HepG2 (cell line): ENCODE data around the gene ZNF530. TPM values are rescaled to one million over a fixed set of nuclear protein-coding genes. Genes with fewer than 3 reads are reported as not detected.

ENCODE experiments used
- DBP ChIP-seq: sonication (generic); formaldehyde crosslinking; IDR thresholded peaks from 2 replicates; pipeline ENCODE4 v1.4.0; 2020; ENCODE audit warnings: missing genetic modification reagents; ENCODE audit errors: not compliant biosample characterization
- ERF ChIP-seq: IDR thresholded peaks from 2 replicates; pipeline ENCODE4 v1.6.1; 2018; ENCODE audit warnings: missing biosample characterization, missing genetic modification reagents
- MAX ChIP-seq: IDR thresholded peaks from 2 replicates; pipeline ENCODE4 v1.6.1; 2012; ENCODE audit warnings: inconsistent platforms
- MTA1 ChIP-seq: sonication (generic); formaldehyde crosslinking; IDR thresholded peaks from 2 replicates; pipeline ENCODE4 v1.4.0; 2020; ENCODE audit warnings: missing genetic modification reagents, mild to moderate bottlenecking, borderline replicate concordance
- PAWR ChIP-seq: sonication (generic); formaldehyde crosslinking; IDR thresholded peaks from 2 replicates; pipeline ENCODE4 v1.4.0; 2020; ENCODE audit warnings: missing genetic modification reagents, mild to moderate bottlenecking, borderline replicate concordance
- RBM39 ChIP-seq: fragments of 200-400 bp; formaldehyde crosslinking; IDR thresholded peaks from one replicate; pipeline ENCODE4 v1.6.1; 2018; ENCODE audit warnings: antibody characterized with exemption, mild to moderate bottlenecking, low read depth, low read length; ENCODE audit not compliant: poor library complexity, severe bottlenecking
- TAF1 ChIP-seq: sonication (generic); formaldehyde crosslinking; IDR thresholded peaks from 2 replicates; pipeline ENCODE4 v1.4.0; 2020; ENCODE audit warnings: missing genetic modification reagents
- YEATS4 ChIP-seq: sonication (generic); formaldehyde crosslinking; IDR thresholded peaks from 2 replicates; pipeline ENCODE4 v1.4.0; 2020; ENCODE audit warnings: missing genetic modification reagents, borderline replicate concordance
- ZBTB21 ChIP-seq: sonication (generic); formaldehyde crosslinking; IDR thresholded peaks from 2 replicates; pipeline ENCODE4 v1.4.0; 2020; ENCODE audit warnings: missing genetic modification reagents
- ZNF367 ChIP-seq: sonication (generic); formaldehyde crosslinking; IDR thresholded peaks from 2 replicates; pipeline ENCODE4 v1.4.0; 2020; ENCODE audit warnings: missing genetic modification reagents, borderline replicate concordance
- ZNF567 ChIP-seq: sonication (generic); formaldehyde crosslinking; IDR thresholded peaks from 2 replicates; pipeline ENCODE4 v1.8.1; 2023; ENCODE audit warnings: mild to moderate bottlenecking, missing genetic modification reagents, borderline replicate concordance
- ZNF619 ChIP-seq: sonication (generic); formaldehyde crosslinking; IDR thresholded peaks from 2 replicates; pipeline ENCODE4 v1.4.0; 2020; ENCODE audit warnings: mild to moderate bottlenecking, missing genetic modification reagents
- ZNF75D ChIP-seq: sonication (generic); formaldehyde crosslinking; IDR thresholded peaks from 2 replicates; pipeline ENCODE4 v1.8.1; 2023; ENCODE audit warnings: missing genetic modification reagents, mild to moderate bottlenecking, borderline replicate concordance
- polyA plus RNA-seq, 8 experiments: library from polyadenylated mRNA; depleted of rRNA in 3 of 8; stranded (reverse) in 7 of 8; unstranded in 1 of 8; fragments of >200 nt; fragmentation: Illumina TruSeq in 4 of 8; extraction: Trizol in 4 of 8; gene quantifications; 2 replicates each; pipeline versions ENCODE4 v1.2.1 to v1.2.3, GENCODE V29; 2011 to 2016; ENCODE audit warnings: low read depth in 4 of 8, missing spikeins in 1 of 8, mixed read lengths in 1 of 8; ENCODE audit not compliant: insufficient read depth in 1 of 8
- total RNA-seq, 5 experiments: library from RNA; depleted of rRNA; stranded (reverse); fragments of >200 nt; fragmentation: Illumina TruSeq; extraction: Trizol; gene quantifications; 2 replicates each; pipeline ENCODE4 v1.2.3, GENCODE V29; 2016; ENCODE audit warnings: low read depth in 1 of 5
- TF ChIP-seq, protein P1 (sequence below): sonication (generic); formaldehyde crosslinking; IDR thresholded peaks from 2 replicates; pipeline ENCODE4 v1.8.0; 2022; ENCODE audit warnings: mild to moderate bottlenecking, missing genetic modification reagents, moderate library complexity
- TF ChIP-seq, protein P2 (sequence below), 2 experiments: IDR thresholded peaks; 2 replicates each; pipeline ENCODE4 v1.6.1; 2011 to 2012; ENCODE audit warnings: low read length in 2 of 2, borderline replicate concordance in 1 of 2, low read depth in 1 of 2, mild to moderate bottlenecking in 1 of 2, moderate library complexity in 1 of 2

ZNF530 gene
- total and polyA plus RNA-seq, 2 of the 13 experiments (the other 11 are each of a cell fraction or from before 2014, with no cell fraction given), result 1.1 to 7.8 TPM

DNA sequence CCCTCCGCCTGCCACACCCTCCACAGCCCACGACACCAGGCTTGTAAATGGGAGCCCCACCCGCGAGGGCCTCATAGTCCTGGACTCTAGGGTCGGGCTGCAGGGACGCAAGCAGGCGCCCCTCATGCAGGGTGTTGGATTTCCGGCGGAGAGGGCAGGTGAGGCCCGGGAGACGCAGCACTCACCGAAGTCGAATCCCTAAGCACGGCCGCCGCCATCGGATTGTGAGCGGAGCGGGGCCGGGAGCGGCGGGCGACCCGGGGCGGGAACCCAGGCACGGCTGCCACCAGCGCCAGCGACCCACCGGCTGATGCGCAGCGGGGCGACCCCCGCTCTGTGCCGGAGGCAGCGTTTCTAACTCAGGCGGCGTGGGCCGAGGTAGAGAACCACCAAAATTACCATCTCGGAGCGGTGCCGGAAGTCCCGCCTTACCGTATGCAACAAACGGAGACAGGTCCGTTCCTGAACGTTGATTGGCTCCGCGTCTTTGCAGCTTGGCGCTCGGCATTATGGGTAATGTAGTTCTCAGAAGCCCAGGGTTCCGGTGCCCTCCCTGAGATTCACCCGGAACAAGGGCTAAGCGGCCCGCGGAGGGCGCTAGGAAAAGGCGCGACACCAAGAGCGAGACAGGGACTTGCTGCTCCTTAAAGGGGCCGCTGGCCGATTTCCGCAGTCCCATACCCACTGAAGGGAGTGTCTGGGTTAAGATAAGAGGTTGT lies 21.0 kb upstream of the ZNF530 start, which contains the start of gene ZNF416 (continued):
- TF ChIP-seq, protein P1, sequence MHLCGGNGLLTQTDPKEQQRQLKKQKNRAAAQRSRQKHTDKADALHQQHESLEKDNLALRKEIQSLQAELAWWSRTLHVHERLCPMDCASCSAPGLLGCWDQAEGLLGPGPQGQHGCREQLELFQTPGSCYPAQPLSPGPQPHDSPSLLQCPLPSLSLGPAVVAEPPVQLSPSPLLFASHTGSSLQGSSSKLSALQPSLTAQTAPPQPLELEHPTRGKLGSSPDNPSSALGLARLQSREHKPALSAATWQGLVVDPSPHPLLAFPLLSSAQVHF (CRISPR knock-in tag), result no peak
- TF ChIP-seq ZNF367 (CRISPR knock-in tag) (no peak), YEATS4 (peak; percentile 81; the same call in 1 of the 2 replicates), DBP (no peak), MTA1 (CRISPR knock-in tag) (peak; percentile 55; the same call in 1 of the 2 replicates), TAF1 (peak; percentile 49; the same call in 1 of the 2 replicates), ERF (no peak), PAWR (CRISPR knock-in tag) (no peak), RBM39 (peak; percentile 35), ZBTB21 (CRISPR knock-in tag) (no peak), ZNF567 (CRISPR knock-in tag) (peak; percentile 96), MAX (peak; percentile 79), ZNF619 (CRISPR knock-in tag) (0 out of 2 replicates have a peak, but pooled peaks have one; percentile 30), ZNF75D (CRISPR knock-in tag) (no peak)
- TF ChIP-seq, protein P2, sequence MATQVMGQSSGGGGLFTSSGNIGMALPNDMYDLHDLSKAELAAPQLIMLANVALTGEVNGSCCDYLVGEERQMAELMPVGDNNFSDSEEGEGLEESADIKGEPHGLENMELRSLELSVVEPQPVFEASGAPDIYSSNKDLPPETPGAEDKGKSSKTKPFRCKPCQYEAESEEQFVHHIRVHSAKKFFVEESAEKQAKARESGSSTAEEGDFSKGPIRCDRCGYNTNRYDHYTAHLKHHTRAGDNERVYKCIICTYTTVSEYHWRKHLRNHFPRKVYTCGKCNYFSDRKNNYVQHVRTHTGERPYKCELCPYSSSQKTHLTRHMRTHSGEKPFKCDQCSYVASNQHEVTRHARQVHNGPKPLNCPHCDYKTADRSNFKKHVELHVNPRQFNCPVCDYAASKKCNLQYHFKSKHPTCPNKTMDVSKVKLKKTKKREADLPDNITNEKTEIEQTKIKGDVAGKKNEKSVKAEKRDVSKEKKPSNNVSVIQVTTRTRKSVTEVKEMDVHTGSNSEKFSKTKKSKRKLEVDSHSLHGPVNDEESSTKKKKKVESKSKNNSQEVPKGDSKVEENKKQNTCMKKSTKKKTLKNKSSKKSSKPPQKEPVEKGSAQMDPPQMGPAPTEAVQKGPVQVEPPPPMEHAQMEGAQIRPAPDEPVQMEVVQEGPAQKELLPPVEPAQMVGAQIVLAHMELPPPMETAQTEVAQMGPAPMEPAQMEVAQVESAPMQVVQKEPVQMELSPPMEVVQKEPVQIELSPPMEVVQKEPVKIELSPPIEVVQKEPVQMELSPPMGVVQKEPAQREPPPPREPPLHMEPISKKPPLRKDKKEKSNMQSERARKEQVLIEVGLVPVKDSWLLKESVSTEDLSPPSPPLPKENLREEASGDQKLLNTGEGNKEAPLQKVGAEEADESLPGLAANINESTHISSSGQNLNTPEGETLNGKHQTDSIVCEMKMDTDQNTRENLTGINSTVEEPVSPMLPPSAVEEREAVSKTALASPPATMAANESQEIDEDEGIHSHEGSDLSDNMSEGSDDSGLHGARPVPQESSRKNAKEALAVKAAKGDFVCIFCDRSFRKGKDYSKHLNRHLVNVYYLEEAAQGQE (IDR thresholded peaks at IDR 0.05; ENCODE audit: borderline replicate concordance in 1 of 2, low read depth in 1 of 2, low read length in 2 of 2), result no peak
